ENCODE measurements around the gene VPS9D1. TPM values are rescaled to one million over a fixed set of nuclear protein-coding genes. Genes with fewer than 3 reads are reported as not detected.

Gene VPS9D1
- polyA plus RNA-seq, 1 donor from 2014 or later: 29.9 TPM

DNA sequence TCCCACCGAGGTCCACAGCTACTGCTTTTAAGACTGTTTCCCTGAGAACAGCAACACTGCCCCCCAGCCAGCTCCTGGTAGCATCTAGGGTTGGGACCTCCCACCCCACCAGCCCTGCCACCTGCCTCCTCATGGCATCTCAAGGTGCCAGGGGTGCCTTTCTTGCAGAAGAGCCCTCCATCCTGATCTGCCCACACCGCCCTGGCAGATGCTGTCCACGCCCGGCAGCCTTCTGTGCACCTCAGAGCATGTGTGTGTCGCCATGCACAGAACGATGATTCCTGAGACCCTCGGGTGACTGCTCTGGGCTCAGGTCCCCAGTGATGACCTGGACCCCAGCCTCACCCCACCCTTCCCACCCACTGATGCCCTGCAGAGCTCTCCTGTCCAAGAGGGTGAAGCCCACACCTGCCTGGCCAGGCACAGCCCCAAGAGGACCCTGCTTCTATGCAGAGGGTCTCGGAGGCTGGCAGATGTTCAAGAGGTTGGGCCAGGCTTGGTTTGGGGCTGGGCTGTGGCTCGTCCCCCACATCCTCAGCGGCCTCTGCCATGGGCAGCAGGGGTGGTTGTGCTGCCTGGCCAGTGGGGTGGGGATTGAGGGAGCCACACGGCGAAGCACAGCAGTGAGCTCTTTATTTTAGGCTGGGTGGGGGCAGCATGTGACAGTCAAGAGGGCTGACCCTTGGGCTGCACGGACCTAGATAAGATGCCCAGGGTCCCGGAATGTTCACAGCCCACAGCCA lies 14.0 kb downstream of the VPS9D1 start:
- Histone ChIP-seq H3K79me2 (replicated peaks; ENCODE audit: insufficient read depth, low read length) (no peaks in the 10 kb centered on the region), H3K9me2 (ENCODE audit: insufficient read depth, low read length) (no peaks in the 10 kb centered on the region), H3K36me3 (ENCODE audit: insufficient read depth, low read length) (no peaks in the 10 kb centered on the region), H3K27ac (ENCODE audit: low read length) (no peak overlapping the region), H3F3A (ENCODE audit: insufficient read depth, low read length, poor library complexity, severe bottlenecking) (no peaks in the 10 kb centered on the region), H3K4me2 (ENCODE audit: low read length) (no peak overlapping the region), H3K27me3 (ENCODE audit: insufficient read depth, low read depth, low read length) (no peaks in the 10 kb centered on the region), H2AFZ (ENCODE audit: low read depth, low read length) (no peak overlapping the region), H3K4me3 (ENCODE audit: low read length) (no peak overlapping the region), H4K20me1 (ENCODE audit: insufficient read depth) (no peaks in the 10 kb centered on the region), H3K9me3 (ENCODE audit: low read length) (no peaks in the 10 kb centered on the region), H3K9ac (ENCODE audit: low read length) (no peak overlapping the region)
- TF ChIP-seq TAF1 (IDR thresholded peaks at IDR 0.05; ENCODE audit: low read depth) (no peak), REST (IDR thresholded peaks at IDR 0.05; ENCODE audit: borderline replicate concordance) (no peak), EZH2 (IDR thresholded peaks at IDR 0.05; ENCODE audit: borderline replicate concordance, insufficient read depth, low read length, poor library complexity, severe bottlenecking) (no peak), SMC3 (conservative IDR thresholded peaks at IDR 0.05; ENCODE audit: poor library complexity) (no peak), RAD21 (conservative IDR thresholded peaks at IDR 0.05) (no peak), EP300 (conservative IDR thresholded peaks at IDR 0.05; ENCODE audit: poor library complexity, severe bottlenecking) (no peak), MXI1 (conservative IDR thresholded peaks at IDR 0.05; ENCODE audit: poor library complexity, severe bottlenecking) (no peak), POLR2AphosphoS5 (IDR thresholded peaks at IDR 0.05) (no peak)
- TF ChIP-seq, protein P1, sequence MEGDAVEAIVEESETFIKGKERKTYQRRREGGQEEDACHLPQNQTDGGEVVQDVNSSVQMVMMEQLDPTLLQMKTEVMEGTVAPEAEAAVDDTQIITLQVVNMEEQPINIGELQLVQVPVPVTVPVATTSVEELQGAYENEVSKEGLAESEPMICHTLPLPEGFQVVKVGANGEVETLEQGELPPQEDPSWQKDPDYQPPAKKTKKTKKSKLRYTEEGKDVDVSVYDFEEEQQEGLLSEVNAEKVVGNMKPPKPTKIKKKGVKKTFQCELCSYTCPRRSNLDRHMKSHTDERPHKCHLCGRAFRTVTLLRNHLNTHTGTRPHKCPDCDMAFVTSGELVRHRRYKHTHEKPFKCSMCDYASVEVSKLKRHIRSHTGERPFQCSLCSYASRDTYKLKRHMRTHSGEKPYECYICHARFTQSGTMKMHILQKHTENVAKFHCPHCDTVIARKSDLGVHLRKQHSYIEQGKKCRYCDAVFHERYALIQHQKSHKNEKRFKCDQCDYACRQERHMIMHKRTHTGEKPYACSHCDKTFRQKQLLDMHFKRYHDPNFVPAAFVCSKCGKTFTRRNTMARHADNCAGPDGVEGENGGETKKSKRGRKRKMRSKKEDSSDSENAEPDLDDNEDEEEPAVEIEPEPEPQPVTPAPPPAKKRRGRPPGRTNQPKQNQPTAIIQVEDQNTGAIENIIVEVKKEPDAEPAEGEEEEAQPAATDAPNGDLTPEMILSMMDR (IDR thresholded peaks at IDR 0.05; ENCODE audit: poor library complexity, severe bottlenecking): no peak

GRCh38 chr16:89705006-89705405 lies 15.7 kb downstream of the VPS9D1 start:
- no peaks in the 10 kb centered on the region for H4K20me1 ChIP-seq (ENCODE audit: insufficient read depth)
- H3K36me3 ChIP-seq (ENCODE audit: insufficient read depth, low read length): no peaks in the 10 kb centered on the region

More at GRCh38 chr16:89705006-89705405, 15.7 kb downstream of the VPS9D1 start:
- Histone ChIP-seq H3K9me3 (ENCODE audit: low read length) (no peaks in the 10 kb centered on the region), H3K27me3 (ENCODE audit: insufficient read depth, low read depth, low read length) (no peaks in the 10 kb centered on the region), H3K9ac (ENCODE audit: low read length) (no peak overlapping the region), H3K79me2 (replicated peaks; ENCODE audit: insufficient read depth, low read length) (no peaks in the 10 kb centered on the region), H2AFZ (ENCODE audit: low read depth, low read length) (no peak overlapping the region), H3K4me3 (ENCODE audit: low read length) (no peak overlapping the region), H3K4me2 (ENCODE audit: low read length) (no peak overlapping the region), H3F3A (ENCODE audit: insufficient read depth, low read length, poor library complexity, severe bottlenecking) (no peaks in the 10 kb centered on the region), H3K9me2 (ENCODE audit: insufficient read depth, low read length) (no peaks in the 10 kb centered on the region), H3K27ac (ENCODE audit: low read length) (no peak overlapping the region)
- TF ChIP-seq MXI1 (conservative IDR thresholded peaks at IDR 0.05; ENCODE audit: poor library complexity, severe bottlenecking) (no peak), EZH2 (IDR thresholded peaks at IDR 0.05; ENCODE audit: borderline replicate concordance, insufficient read depth, low read length, poor library complexity, severe bottlenecking) (no peak), TAF1 (IDR thresholded peaks at IDR 0.05; ENCODE audit: low read depth) (no peak), SMC3 (conservative IDR thresholded peaks at IDR 0.05; ENCODE audit: poor library complexity) (no peak), EP300 (conservative IDR thresholded peaks at IDR 0.05; ENCODE audit: poor library complexity, severe bottlenecking) (no peak), POLR2AphosphoS5 (IDR thresholded peaks at IDR 0.05) (no peak), RAD21 (conservative IDR thresholded peaks at IDR 0.05) (no peak), REST (IDR thresholded peaks at IDR 0.05; ENCODE audit: borderline replicate concordance) (no peak)
- TF ChIP-seq, protein P1 (IDR thresholded peaks at IDR 0.05; ENCODE audit: poor library complexity, severe bottlenecking): no peak

Data from neural cell (in vitro differentiated cells).